Stimulated activated CD4-positive, alpha-beta T cell treated with anti-CD3 and anti-CD28 coated beads, Interleukin-4, amount 100 ng/mL, for 1 hour (primary cell): ENCODE results near the gene TSHZ2.
"Not testable (repeated sequence)": the region's sequence is repeated elsewhere in the genome, so short reads cannot be mapped to it uniquely, and the experiment has no call there.

Experiments used
- DNase-seq: peaks from one replicate; pipeline ENCODE4 v3.0.0-alpha.2; 2020

TSHZ2 gene

GRCh38 chr20:53296451-53297153 is 324.4 kb downstream of the TSHZ2 start:
- DNase-seq: no peak

- no peak for DNase-seq
Measured at GRCh38 chr20:53297154-53297529, 325.0 kb downstream of the TSHZ2 start.

- no peak for DNase-seq
Measured at GRCh38 chr20:53298260-53298659, 326.1 kb downstream of the TSHZ2 start.

- no peak for DNase-seq
Measured at GRCh38 chr20:53298911-53299310, 326.8 kb downstream of the TSHZ2 start.

- DNase-seq: no peak
Measured at GRCh38 chr20:53299831-53300230, 327.7 kb downstream of the TSHZ2 start.

GRCh38 chr20:53301869-53302268 is 329.7 kb downstream of the TSHZ2 start:
- DNase-seq: no peak

GRCh38 chr20:53302695-53303412 is 330.7 kb downstream of the TSHZ2 start:
- no peak for DNase-seq

- no peak for DNase-seq
Measured at GRCh38 chr20:53303413-53303760, 331.2 kb downstream of the TSHZ2 start.

GRCh38 chr20:53304146-53304545 is 332.0 kb downstream of the TSHZ2 start:
- no peak for DNase-seq

- DNase-seq: no peak
Measured at GRCh38 chr20:53306192-53306805, 334.1 kb downstream of the TSHZ2 start.

GRCh38 chr20:53307964-53308597 is 335.9 kb downstream of the TSHZ2 start:
- DNase-seq: no peak

GRCh38 chr20:53309515-53309914 is 337.4 kb downstream of the TSHZ2 start:
- no peak for DNase-seq

GRCh38 chr20:53312957-53313356 is 340.8 kb downstream of the TSHZ2 start:
- no peak for DNase-seq

GRCh38 chr20:53316206-53316937 is 344.2 kb downstream of the TSHZ2 start:
- no peak for DNase-seq

- no peak for DNase-seq
Measured at GRCh38 chr20:53319200-53319599, 347.0 kb downstream of the TSHZ2 start.

- DNase-seq: no peak
Measured at GRCh38 chr20:53319716-53320115, 347.6 kb downstream of the TSHZ2 start.

GRCh38 chr20:53320701-53321100 is 348.5 kb downstream of the TSHZ2 start:
- no peak for DNase-seq

- no peak for DNase-seq
Measured at GRCh38 chr20:53321596-53321995, 349.4 kb downstream of the TSHZ2 start.

- DNase-seq: no peak
Measured at GRCh38 chr20:53322651-53323050, 350.5 kb downstream of the TSHZ2 start.

GRCh38 chr20:53323460-53323859 is 351.3 kb downstream of the TSHZ2 start:
- not testable (repeated sequence) for DNase-seq

- DNase-seq: no peak
Measured at GRCh38 chr20:53324816-53325215, 352.7 kb downstream of the TSHZ2 start.

GRCh38 chr20:53328961-53329360 is 356.8 kb downstream of the TSHZ2 start:
- no peak for DNase-seq

GRCh38 chr20:53329781-53330180 is 357.6 kb downstream of the TSHZ2 start:
- no peak for DNase-seq
